ENCODE results near the gene SLCO3A1.

The SLCO3A1 gene

DNA sequence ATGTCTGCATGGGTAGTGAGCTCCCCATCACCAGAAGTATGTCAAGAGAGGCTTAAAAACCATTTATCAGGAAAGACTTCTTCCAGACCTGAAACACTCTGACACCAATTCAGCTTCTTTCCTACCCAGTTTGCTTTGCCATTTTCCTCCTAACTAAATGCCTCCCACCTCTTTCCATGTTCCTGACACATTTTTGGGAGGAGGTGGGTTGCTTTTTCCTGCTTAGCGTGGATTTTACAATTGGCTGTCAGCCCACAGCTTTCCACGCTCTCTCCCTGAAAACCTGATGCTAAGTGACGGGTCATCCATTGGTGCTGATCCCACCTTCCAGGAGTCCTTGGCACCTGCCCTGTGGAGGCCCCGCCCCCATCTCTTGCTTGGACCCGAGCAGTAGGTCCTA lies 275.3 kb downstream of the SLCO3A1 start:
- DNase-seq (ENCODE audit: low spot score): no peak

GRCh38 chr15:92130244-92130643 lies 276.7 kb downstream of the SLCO3A1 start:
- no peak for DNase-seq (ENCODE audit: low spot score)

DNA sequence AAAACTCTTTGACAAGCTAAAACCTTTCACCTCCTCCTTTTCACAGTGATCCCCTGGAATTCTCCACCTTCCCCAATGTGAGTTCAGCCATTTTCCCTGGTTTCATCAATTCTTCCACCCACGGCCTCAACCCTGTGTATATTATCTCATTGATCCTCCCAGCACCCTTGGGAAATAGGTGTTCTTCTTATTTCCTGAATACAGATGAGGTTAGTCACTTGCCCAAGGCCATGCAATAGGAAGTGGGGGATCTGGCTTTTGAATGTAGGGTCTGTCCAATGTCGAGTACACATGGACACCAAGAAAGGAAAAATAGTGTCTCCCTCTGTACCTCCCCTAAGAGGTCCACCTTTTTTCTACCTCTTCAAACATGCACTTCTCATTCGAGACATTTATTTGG lies 277.4 kb downstream of the SLCO3A1 start:
- DNase-seq (ENCODE audit: low spot score): no peak

DNA sequence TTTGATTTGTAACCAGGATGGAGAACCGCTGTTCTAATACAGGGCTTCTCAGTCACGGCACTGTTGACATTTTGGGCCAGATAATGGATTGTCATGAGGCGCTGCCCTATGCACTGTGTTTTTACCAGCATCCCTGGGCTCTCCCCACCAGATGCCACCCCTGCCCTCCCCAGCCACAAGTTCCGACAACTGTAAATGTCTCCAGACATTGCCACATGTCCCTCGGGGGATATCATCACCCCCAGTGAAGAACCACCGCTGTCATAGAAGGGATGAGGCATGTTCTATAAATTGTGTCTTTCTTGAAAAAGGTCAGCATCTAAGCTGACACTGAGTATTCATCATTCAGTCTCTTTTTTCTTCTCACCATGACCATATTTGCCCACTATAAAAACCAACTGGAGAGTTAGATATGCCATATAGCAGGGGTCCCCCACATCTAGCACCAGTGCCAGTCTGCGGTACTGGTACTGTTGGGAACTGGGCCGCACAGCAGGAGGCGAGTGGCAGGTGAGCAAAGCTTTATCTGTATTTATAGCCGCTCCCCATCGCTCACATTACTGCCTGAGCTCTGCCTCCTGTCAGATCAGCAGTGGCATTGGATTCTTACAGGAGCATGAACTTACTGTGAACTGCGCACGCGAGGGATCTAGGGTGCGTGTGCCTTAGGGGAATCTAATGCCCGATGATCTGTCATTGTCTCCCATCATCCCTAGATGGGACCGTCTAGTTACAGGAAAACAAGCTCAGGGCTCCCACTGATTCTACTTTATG lies 279.7 kb downstream of the SLCO3A1 start:
- no peak for DNase-seq (ENCODE audit: low spot score)

- DNase-seq (ENCODE audit: low spot score): no peak
These were observed 287.3 kb downstream of the SLCO3A1 start for GRCh38 chr15:92140796-92141195.

GRCh38 chr15:92141607-92142006 lies 288.1 kb downstream of the SLCO3A1 start:
- no peak for DNase-seq (ENCODE audit: low spot score)

- DNase-seq (ENCODE audit: low spot score): no peak
These were observed 289.0 kb downstream of the SLCO3A1 start for GRCh38 chr15:92142242-92143232.

DNA sequence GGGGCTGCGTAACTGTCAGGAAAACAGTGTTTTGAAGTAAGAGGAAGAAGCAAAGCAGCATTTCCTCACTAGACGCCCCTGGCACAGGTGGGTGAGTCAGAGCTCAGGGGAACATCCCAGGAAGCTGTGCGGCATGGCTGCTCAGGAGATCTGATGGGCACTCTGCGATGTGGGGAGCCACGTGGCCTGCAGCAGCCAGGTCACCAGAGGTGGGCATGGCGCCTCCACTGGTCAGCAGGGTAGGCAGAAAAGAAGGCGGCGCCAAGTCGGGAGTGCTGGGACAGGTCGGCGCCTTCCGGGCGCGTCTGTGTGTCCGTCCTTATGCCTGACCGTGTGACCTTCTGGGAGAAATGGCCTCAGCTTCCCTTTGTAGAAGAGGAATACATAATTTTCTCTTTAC lies 290.3 kb downstream of the SLCO3A1 start:
- DNase-seq (ENCODE audit: low spot score): no peak

- no peak for DNase-seq (ENCODE audit: low spot score)
These were observed 293.1 kb downstream of the SLCO3A1 start for GRCh38 chr15:92146511-92147150.

GRCh38 chr15:92149029-92149428 lies 295.5 kb downstream of the SLCO3A1 start:
- DNase-seq (ENCODE audit: low spot score): no peak

DNA sequence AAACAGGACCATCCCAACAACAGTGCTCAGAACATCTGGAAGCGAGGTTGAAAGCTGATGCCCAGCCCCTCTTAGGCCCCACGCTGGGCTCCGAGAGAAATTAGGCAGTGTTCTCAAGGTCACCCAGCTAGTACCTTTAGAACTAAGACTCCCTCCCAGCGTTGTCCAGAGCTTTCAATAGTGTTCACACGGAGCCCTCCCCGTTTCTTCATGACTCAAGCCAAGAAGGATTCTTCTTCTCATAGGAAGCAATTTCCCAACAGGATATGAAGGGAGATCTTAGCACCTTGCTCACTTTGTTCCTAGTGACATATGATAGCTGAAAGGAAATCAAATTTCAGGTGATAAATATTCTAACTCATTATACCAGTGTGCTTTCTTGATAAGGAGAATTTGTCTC lies 296.0 kb downstream of the SLCO3A1 start:
- no peak for DNase-seq (ENCODE audit: low spot score)

DNA sequence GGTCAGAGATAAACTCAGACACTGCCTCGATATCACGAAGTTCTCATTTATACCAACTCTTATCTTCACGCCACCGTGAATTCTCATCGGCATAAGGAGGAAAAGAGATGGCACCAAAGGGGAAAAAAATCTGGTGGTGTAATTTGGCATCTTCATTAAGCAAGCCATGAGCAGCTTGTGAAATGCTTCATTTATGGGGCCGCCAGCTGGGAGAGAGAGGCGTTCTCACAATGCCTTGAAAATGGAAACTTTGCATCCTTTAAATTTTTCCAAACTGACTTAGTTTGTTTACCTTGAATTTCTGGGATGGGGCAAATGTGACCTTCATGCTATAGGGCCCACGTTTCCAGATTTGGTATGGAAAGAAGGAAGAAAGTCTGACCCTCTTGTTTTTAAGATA lies 297.7 kb downstream of the SLCO3A1 start:
- DNase-seq (ENCODE audit: low spot score): no peak

DNA sequence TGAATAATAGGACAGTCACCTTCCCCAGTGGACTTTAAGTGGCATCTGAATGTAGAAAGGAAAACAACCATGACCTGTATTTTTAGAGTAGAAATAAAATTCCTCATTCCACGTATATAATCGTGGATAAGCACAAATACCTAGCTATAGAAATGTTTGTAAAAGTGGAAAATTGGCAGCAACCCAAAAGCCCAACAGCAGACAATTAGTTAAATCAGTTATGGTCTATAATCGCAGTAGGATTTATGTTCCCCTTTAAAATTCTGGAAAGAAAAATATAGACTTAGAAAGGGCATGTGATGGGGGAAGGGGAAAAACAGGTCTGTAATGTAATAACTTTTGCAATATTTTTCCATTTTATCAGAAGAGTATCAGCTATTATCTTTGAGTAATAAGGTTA lies 298.2 kb downstream of the SLCO3A1 start:
- DNase-seq (ENCODE audit: low spot score): no peak

DNA sequence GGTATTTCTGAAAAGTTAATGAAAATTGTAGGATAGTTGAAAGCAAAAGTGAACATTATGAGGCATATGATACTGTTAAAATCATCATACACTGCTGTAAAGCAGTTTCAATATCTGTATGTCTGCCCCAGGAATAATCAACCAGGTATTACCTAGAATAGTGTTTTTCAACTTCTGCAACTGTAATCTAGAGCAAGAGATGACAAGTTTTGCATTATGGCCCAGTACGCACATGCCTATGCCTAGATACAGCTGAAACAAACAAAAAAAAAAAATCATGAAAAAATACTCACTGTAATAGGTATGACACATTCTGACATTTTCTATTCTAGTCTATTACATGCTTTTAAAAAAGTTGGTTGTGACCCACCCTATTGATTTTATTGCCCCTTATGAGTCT lies 299.5 kb downstream of the SLCO3A1 start:
- no peak for DNase-seq (ENCODE audit: low spot score)

- no peak for DNase-seq (ENCODE audit: low spot score)
These were observed 300.1 kb downstream of the SLCO3A1 start for GRCh38 chr15:92153620-92154019.

GRCh38 chr15:92155934-92156333 lies 302.4 kb downstream of the SLCO3A1 start:
- DNase-seq (ENCODE audit: low spot score): no peak

DNA sequence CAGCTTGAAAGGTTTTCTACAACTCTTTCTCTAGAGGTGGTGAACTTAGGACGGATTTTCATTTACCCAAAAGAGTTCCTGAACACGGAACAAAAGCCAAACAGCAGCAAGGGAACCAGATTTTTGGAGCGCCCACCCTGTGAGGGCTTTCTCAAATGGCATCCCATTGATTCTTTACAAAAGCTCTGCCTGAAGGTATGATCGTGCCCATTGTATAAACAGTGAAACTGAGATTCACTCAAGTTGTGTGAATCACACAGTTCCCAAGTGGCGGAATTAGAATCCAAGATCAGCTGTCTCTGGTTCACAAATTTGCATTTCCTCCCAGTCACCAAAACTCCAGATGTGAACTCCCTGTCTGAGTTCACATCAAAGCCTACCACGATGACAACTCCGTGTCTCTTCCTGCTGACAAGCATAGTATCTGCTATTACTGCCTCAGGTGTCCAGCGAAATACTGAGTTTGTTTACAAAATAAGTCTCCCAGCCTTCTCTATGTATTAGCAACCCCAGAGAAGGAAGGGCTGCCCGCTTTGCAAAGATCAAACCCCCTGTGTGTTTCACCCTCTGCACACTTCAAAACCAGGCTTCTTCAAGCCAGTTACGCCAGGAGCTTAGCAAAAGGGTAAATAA lies 304.3 kb downstream of the SLCO3A1 start:
- DNase-seq (ENCODE audit: low spot score): no peak

DNA sequence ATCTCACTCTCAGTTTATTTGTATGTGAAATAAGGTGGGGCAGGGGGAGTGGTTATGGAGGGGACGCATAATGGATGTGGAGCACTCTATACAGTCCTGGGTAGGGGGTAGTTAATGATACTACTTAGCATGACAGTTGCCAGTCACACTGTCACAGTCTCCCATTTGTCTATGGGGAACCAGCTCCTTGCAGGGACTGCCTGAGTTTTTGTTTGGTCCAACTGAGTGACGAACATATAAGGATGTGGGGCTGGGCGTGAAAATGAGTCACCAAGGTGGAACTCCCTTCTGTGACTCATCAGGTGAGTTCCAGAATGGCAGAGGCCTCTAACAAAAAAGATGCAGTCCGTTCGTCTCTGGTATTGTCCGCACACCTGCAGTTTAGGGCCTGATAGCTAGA lies 304.9 kb downstream of the SLCO3A1 start:
- DNase-seq (ENCODE audit: low spot score): no peak

- no peak for DNase-seq (ENCODE audit: low spot score)
These were observed 306.0 kb downstream of the SLCO3A1 start for GRCh38 chr15:92159481-92159880.

DNA sequence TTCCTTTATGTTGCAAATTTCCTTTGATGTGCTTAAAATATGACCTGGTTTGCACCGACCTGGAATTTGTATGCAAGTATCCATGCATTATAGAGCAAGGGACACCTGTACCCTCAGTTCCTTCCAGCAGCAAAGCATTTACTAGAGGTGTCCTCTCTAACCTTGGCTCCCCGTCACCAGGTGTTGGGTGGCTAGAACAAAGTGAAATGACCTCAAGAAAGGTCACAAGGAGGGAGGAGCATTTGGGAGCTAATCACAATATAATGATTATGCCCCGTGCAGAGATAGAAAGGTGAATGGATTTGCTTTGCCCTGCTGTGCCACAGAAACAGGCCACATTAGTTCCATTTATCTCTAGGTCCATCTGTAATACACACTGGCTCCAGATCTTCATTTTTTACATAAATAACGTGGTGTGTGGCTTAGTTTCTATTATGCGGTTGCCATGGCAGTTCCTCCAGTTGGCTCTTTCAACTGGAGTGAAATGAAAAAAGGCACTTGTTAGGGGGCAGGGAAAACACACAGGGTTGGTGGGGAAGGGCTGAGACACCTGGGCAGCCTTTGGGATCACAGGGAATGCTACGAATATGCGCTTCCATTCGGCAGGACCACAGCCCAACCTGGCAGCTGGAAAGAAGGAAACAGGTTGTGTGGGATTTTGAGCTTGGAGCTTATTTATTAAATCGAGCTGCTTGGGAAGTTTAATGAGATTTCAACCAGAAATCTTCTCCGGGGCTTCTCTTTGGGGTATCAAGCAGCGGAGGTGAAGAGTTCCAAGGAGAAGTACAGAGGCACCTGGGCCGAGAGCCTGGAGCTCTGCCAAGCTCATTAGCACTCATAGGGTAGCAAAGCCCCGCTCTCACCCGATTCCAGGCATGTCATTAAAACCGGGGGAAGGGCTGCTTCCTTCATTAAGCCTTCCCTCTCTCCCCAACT lies 306.7 kb downstream of the SLCO3A1 start:
- DNase-seq (ENCODE audit: low spot score): no peak

DNA sequence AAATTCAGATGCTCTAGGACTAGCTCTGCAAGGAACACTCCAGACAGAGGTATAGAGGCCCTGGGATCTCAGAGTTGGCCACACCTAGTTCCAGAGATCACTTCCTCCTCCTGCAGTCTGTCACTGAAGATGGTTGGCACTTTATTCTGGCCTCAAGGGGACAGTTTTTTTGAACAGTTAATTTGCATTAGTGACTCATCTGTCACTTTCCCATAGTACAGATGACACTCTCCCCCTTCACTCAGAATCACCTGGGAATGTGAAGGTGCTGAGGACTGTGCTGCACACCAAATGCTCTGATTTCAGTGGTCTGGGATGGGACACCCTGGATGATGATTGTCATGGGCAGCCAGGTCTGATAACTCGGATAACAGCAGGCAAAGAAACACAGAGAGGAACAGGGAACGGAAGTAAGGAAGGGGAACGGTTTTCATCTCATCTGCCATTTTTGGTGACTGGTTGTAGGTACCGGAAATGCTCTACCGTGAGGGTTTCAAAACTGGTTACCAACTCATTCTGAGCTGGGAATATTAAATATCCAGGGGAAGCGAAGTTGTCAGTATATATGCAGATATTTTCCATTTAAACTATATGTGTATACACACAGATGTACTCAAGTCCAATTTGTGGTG lies 307.6 kb downstream of the SLCO3A1 start:
- no peak for DNase-seq (ENCODE audit: low spot score)

Data from HuH-7 (cell line).